CD4-positive, alpha-beta T cell treated with Interleukin-4 for 1 hour (primary cell): ENCODE data around the gene ACP6.
"Not testable (repeated sequence)": the region's sequence is repeated elsewhere in the genome, so short reads cannot be mapped to it uniquely, and the experiment has no call there.

ENCODE experiments used
- DNase-seq, 2 donors: peaks; one replicate each; pipeline ENCODE4 v3.0.0-alpha.2; 2020 to 2022

ACP6 gene

DNA sequence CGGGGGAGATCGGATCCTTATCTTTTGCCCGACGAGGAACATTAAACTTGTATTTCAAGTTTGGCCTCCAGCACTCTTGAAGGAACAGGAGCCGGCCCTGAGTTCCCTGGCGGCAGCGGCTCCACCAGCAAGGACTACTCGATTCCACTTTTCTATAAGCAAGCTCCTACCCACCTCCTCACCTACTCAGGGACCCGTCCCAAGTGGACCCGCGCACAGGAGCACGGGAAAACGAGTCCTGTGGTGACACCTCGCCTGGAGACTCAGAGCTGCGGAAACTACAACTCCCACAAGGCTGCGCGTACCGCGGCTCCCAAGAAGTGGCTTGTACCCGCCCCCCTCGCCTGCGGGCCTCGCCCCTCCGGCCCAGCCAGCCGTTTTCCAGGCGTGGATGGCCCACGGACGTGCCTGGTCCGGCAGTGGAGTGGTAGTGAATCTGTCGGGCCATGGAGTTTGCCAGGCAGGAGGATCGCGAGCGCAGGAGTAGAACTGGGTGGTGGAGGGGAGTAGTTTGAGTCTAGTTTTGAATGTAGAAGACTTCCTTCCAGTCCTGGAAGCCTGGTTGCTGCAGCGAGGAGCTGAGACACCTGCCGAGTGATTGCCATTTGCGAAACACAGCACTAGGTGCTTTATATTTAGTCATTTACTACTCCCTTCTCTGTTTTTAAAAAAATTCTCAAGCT, at the start of gene ACP6:
TSS of gene ACP6 (minus strand) at position 206 of the 683 bp plus-strand sequence. CDS start 476 bp downstream, outside the sequence.
- peak; percentile 91 for DNase-seq

DNA sequence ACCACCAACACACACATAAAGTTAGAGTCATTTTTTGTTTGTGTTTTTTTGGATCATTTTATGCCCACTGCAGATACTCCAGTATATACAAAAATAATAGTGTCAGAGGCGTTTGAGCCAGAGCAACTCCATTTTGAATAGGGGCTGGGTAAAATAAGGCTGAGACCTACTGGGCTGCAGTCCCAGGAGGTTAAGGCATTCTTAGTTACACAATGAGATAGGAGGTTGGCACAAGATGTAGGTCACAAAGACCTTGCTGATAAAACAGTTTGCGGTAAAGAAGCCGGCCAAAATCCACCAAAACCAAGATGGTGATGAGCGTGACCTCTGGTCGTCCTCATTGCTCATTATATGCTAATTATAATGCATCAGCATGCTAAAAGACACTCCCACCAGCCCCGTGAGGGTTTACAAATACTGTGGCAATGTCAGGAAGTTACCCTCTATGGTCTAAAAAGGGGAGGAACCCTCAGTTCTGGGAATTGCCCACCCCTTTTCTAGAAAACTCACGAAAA, 49.4 kb upstream of the ACP6 start:
- no peak for DNase-seq

DNA sequence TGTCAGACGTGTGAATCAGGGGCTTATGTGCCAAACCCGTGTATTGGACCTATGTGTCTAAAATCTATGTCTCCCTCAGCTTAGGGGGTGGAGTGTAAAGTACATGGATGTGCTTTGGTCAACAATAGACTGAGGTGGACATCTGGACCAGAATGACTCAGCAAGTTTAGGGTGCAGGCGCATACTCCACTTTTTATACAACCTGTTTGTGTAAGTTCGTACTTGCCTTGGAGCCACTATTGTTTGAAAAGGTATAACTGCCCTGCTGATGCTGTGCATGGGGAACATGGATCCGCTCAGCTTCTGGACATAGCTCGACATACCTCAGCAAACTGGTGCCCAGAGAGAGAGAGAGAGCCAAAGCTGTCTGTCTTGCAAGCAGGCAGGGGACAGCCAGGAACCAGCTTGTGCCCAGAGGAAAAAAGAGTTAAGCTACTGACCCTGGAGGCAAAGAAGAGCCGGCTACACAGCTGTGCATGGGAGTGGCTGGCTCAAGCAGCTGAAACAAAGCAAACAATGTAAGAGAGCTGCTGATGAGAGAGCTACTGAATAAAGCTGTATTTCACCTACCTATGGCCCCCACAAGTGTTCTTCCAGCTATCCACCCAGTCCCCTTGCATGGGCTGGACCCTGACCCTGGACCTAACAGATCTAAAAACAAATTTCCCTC, 48.8 kb upstream of the ACP6 start:
- DNase-seq, result no peak

DNA sequence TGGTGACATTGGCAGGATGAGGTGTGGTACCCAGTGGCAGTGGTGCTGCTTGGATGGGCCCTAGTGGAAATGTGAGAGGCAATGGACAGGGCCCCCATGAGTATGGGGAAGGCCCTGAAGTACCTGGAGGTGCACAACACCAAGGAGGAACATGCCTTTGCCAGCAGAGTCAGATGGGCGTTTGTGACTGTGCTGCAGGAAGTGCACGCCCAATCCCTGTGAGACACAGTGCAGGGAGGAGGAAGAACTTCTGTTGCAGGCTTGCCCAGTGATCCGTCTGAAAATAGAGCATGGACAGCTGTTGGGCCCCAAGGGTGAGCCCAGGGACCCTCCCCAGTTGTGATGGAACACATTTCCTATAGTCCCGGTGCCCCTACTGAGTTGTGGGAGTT, 47.4 kb upstream of the ACP6 start:
- DNase-seq, result peak in 1 of 2 donors; percentile 19

DNA sequence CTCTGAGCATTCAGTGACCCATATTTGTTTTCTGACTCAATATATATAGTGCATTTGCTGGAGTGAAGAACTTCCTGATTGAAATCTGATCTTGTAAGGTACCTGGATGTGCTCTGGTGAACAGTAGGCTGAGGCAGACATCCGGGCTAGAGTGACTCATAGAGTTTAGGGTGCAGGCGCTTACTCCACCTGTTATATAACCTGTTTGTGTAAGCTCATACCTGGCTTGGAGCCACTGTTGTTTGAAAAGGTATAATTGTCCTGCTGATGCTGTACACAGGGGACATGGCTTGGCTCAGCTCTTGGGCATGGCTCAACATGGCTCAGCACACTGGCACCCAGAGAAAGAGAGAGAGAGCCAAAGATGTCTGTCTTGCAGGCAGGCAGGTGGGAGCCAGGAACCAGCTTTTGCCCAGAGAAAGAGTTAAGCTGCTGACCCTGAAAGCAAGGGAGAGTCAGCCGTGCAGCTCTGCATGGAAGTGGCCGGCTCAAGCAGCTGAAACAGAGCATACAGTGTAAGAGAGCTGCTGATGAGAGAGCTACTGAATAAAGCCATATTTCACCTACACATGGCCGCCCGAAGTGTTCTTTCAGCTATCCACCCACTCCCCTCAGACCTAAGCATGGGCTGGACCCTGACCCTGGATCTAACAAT, 46.9 kb upstream of the ACP6 start:
- peak; percentile 20 to 41 for DNase-seq

DNA sequence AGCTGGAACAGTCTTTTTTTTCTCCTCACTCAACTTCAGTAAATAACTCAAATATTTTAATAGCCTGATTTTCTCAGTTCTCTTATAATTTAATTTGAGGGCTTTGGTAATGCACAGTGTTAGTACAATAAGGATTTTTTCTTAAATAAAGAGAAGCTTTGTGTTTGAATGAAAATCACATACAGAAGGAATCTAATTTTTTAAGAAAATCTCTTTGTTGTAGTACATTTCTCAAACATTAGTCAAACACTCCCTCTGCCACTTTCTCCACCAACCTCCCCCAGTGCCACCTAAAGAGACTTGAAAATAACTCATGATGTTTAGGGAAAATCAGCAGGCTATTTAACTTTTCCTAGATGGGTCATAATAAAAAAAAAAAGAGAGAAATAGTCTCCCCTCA, 42.3 kb upstream of the ACP6 start:
- no peak for DNase-seq

DNA sequence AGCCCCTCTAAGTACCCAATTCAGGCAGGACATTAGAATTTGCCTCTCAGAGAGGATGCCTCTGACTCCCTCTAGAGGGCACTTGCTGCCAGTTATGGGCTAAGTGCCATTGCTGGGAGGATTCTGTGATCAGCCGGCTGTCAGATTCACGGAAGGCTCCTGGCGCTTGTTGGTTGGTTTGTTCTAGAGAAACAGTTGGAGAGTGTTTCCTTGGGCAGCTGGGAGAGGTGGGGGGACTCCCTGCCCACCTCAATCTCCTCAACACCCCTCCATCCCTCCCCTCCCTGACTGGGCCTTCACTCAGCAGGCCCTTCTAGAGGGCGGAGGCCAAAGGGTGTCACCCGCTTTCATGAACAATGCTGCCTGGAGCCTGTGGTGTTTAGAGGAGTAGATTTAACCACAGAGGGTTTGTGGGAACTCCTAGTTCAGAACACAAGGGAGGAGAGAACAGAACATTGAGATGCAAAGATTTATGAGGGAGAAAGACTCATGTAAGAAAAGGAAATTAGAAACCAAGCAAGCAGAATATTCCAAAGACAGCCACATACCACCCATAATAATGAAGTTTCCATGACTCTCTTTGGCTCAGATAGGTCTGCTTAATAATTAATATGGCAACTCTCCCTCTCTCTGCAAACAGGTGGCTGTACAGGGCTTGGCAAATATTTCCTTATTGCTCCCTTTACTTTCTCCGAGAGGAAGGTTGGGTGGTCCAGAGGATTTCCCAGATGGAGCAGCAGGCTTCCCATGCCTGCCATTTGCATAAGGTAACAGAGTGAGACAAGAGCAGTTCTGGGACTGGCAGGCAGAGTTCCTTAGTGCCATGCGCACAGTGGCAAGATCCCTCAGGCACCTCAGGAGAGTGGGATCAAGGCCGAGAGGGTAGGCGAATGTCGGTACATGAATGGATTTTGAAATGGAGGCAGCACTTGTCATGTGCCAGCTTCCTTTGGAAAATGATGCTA, 30.0 kb upstream of the ACP6 start:
- DNase-seq, result peak; percentile 47 to 68

DNA sequence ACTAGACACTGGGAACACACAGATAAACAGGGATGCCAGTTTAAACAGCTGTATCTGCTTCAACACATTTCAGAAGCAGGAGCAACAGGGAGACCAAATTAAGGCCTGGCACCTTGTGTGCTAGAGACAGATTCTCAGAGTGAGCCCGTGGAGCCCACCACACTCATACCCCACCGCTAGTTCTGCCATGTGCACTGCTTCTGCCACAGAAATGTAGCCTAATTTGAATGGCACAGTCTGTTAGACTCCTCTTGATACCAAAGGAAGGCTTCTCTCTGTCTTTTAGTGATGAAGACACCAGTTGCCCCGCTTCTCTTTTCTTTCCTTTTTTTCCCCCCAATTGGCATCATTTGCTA, 29.3 kb upstream of the ACP6 start:
- DNase-seq, result no peak

DNA sequence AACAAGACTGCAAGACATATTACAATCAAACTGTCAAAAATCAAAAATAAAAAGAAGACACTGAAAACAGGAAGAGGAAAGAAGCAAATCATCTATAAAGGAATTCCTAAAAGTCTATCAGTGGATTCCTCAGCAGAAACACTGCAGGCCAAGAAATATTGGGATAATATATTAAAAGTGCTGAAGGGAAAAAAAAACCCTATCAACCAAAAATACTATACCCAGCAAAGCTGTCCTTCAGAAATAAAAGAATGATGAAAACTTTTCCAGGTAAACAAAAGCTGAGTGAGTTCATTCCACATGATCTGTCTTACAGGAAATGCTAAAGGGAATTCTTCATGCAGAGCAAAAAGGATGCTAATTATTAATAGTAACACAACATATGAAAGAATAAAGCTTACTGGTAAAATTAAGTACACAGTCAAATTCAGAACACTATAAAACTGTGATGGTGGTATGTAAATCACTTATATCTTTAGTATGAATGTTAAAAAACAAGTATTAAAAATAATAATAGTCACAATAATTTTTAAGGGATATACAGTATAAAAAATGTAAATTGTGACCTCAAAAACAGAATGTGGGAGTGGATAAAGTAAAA, 12.9 kb upstream of the ACP6 start:
- no peak for DNase-seq

DNA sequence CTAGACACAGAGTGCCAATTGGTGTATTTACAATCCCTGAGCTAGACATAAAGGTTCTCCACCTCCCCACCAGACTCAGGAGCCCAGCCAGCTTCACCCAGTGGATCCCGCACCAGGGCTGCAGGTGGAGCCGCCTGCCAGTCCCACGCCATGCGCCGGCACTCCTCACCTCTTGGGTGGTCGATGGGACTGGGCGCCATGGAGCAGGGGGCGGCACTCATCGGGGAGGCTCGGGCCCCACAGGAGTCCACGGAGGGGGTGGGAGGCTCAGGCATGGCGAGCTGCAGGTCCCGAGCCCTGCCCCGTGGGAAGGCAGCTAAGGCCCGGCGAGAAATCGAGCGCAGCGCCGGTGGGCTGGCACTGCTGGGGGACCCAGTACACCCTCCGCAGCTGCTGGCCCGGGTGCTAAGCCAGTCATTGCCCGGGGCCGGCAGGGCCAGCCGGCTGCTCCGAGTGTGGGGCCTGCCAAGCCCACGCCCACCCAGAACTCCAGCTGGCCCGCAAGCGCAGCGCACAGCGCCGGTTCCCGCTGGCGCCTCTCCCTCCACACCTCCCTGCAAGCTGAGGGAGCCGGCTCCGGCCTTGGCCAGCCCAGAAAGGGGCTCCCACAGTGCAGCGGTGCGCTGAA, 10.4 kb upstream of the ACP6 start:
- not testable (repeated sequence) for DNase-seq

DNA sequence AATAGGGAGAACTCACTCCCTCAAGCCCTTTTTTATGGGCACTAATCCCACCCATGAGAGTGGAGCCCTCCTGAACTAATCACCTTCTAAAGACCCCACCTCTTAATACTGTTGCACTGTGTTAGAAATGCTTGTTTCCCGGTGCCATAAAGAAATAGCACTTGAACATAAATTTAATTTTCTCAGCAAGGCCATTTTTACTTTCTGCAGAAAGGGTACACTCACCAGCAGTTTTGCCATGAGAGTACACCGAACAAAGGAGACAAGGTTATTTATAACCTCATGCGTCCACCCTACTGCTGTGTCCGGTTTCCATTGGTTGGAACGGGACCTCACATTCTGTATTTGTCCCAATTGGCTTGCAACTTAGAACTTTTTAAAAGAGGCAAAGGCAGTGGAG, 7.4 kb upstream of the ACP6 start:
- DNase-seq, result not testable (repeated sequence)

DNA sequence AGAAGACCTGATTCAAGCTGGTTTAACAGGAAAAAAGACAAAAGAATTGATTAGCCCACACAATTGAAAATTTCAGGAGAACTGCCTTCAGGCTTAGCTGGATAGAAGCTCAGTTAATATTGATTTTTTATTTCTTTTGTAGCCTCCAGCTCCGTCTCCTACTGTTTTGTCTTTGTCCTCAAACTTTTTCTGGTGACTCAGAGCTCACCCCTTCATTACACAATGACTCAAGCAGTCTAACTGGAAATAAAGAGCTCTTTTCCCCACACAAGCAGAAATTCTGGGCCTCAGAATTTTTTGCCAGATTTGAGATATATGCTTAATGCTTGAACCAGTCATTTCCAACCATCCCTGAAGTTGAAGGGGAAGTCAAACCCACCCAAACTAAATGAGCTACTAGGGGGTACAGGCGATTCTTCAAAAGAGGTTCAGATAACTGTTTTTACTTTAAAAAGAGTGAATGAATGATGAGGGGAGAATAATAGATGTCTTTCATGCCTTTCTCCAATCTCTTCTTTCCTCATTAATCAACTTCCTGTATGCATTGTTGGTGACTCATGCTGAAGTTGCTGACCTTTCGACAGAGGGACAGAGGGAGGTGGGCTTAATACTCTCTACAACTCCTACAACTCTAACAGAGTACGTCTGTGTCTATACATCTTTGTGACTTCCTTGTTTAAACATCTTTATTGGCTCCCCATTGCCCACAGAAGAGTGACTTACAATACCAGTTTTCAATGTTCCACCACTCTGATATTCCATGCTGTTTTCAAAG, 6.2 kb upstream of the ACP6 start:
- no peak for DNase-seq

DNA sequence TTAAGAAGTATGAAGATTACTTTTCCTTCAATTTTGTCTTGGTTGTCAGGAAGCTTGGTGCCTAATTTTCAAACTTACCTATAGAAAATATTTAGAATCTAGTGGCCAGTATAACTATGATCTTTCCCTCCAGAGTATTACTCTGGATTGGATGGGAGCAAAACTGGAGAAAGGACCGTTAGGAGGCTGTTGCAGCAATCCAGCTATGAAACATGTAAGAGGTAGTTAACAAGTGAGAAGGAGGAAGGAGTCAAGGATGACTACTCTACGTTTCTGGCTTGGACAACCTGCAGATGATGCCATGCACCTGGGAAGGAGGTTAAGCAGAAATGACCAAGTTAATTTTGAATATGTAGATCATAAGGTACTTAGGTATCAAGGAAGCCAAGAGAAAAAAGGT, 3.5 kb upstream of the ACP6 start:
- no peak for DNase-seq

DNA sequence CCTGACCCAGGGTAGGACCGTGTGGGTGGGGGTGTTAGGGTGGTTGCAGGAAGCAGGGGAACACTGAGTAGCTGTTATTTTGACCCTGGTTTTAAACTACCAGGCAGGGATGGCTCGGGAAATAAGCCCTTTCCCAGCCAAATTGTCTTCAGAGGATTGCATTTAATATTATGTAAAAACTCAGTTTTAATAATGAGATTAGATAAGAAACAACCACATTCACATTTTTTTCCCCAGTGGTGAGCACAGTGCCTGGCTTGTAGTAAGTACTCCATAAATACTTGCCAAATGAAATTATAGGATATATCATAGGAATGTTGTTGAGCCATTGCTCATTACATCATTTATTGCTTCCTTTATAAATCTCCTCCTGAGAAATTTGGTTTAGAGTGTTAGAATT, 3.1 kb upstream of the ACP6 start:
- DNase-seq, result no peak

DNA sequence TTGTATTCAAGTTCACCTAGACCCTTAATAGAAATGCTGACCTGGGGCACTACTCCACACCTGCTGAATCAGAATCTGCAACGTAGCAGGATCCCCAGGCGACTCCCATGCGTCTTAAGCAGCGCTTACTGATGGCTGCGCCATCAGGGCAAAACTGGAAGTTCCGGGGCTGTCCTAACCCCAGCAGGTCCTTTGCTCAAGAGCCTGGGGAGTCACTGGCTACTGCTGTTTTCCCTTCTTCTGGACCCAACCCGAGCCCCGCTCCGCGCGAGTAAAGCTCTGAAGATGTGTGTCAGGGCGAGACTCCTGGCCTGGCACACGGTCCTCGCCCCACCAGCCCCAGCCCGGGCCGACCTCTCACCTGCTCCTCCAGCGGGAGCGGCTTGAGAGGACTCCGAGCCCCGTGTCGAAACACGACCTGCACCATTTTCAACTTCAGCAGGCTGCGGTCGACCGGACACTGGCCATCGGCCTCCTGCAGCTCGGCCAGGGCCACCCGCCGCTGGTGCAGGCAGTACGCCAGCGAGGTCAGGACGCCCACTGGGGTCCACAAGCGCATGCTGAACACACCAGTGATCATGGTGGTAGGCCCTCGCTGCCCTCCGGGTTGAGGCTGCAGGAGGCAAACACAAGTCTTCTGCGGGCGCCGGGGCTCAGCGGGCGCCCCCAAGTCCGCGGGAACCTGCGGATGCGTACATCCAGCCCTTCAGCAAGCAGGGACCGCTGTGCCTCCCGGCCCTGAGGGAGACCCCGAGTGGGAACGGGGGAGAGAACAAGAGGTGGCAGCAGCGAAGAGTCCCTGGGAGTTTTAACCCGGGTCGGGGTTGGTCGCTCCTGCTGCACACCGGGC, 630 bp downstream of the ACP6 start:
- peak; percentile 20 to 38 for DNase-seq

DNA sequence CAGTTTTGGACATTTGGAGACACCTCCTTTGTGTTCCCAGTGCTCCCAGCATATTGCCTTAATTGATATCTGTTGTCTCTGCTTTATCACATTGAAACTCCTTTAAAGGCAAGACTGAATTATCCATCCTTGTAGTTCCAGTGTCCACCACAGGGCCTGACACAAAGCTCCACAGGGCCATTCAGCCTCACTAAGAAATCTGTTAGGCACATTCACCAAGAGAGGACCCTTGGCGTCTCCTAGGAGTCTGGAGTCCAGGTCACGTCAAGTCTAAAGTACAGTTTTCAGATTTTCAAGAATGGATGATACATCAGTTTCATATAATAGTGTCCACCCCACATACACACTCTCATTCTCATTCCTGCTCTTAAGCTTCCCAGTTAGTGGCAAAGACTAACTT, 4.8 kb downstream of the ACP6 start:
- DNase-seq, result no peak

DNA sequence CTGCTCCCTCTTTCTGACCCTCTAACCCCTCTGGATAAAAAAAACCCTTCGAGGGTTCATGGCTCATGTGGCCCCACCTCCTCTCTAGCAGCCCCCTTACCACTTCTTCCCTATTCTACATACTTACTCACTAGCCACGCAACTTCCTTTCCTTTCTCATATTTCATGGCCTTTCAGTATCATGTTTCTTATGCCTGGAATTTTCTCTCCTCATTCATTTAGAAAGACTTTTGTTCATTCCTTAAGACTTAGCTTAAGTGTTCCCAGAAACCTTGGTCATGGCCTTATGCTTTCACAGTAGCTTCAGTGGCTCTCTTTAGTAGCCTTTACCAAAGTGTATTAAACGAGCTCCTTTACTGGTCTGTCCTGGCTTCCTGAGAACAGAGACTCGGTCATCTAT, 6.1 kb downstream of the ACP6 start:
- no peak for DNase-seq

DNA sequence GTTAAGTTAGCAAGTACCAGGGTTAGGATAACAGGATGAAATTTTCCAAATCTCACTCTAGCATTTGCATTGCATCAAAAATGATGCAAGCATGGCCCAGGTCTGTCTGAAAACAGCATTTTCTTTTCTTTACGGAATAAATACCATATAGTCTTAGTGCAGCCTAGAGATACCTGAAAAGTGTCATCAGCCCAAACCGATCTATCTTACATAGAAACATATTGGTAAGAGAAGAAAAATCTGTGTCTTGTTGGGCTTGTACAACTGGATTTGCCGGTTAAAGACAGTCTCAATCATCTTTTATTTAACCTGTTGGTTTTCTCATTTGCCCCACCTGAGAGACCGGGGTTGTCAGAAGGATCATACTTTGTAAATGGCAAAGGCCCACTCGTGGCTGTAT, 15.8 kb downstream of the ACP6 start:
- no peak for DNase-seq

DNA sequence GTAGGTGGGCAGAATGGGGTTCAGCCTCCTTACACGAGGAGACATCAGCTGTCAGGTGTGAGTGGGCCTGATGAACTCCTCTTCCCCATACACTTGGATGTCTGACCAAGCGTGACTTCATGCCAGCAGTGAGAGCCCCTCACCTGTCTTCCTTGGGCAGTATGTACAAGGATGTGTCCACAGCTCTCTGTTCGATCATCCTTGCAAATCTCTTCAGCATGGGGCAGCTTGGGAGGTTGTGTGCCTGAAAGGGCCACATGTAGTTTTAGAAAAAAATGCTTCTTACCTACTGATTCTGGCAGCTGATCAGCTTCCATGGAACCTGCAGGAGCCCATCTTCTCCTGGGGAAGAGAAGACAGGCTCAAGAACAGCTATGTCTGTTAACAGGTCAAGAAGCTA, 18.0 kb downstream of the ACP6 start:
- DNase-seq, result no peak

DNA sequence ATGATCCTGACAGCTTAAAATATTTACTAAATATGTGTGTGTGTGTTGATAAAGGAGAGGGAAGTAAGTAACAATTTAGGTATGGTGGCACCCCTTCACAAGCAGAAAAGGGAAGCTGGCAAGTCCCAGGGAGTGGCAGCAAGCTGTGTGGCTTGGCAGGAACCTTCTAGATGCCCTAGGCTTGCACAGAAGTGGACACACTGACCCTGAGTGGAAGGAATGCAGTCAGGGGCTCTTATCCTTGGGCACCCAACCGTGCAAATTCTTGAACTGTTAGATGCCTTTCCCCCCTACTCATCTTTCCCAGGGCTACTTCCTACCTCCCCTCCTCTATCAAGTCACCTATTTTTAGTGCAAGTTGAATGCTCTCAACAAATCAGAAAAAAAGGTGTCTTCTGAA, 18.9 kb downstream of the ACP6 start:
- peak in 1 of 2 donors; percentile 18 for DNase-seq
